ENCODE data around the gene TBC1D3C.
"Not testable (repeated sequence)": the region's sequence is repeated elsewhere in the genome, so short reads cannot be mapped to it uniquely, and the experiment has no call there.

TBC1D3C gene

GRCh38 chr17:38068534-38068933 is at the start of gene TBC1D3C:
TSS of gene TBC1D3C (minus strand) at chr17:38068634. CDS start at chr17:38067066, 1,568 bp downstream.
- DNase-seq = not testable (repeated sequence)

GRCh38 chr17:38099262-38099661 is 30.8 kb upstream of the TBC1D3C start:
- not testable (repeated sequence) for DNase-seq

GRCh38 chr17:38094059-38094694 is 25.7 kb upstream of the TBC1D3C start:
- DNase-seq = not testable (repeated sequence)

GRCh38 chr17:38088120-38088519 is 19.7 kb upstream of the TBC1D3C start:
- not testable (repeated sequence) for DNase-seq

- DNase-seq = not testable (repeated sequence)
These were observed 18.9 kb upstream of the TBC1D3C start for GRCh38 chr17:38087344-38087743.

All from stimulated activated CD4-positive, alpha-beta T cell treated with anti-CD3 and anti-CD28 coated beads, Interleukin-15, amount 100 ng/mL, for 24 hours (primary cell).